CD14-positive monocyte (primary cell): ENCODE measurements around the gene GYPC. TPM values are rescaled to one million over a fixed set of nuclear protein-coding genes. Genes with fewer than 3 reads are reported as not detected.

Experiments used
- DNase-seq, 3 donors: peaks; one replicate each; pipeline ENCODE4 v3.0.0-alpha.2; 2011 to 2022
- H2AFZ ChIP-seq: 2 replicates; pipeline ENCODE4 v1.6.0; 2012; ENCODE audit warnings: mild to moderate bottlenecking, low read depth, low read length, inconsistent platforms; ENCODE audit not compliant: insufficient read depth, poor library complexity, severe bottlenecking
- H3K27ac ChIP-seq, 2 donors: 1 replicate in 1 of 2; 2 replicates in 1 of 2; pipeline ENCODE4 v1.5.1; 2012 to 2013; ENCODE audit warnings: low read length in 2 of 2, control low read depth in 1 of 2, inconsistent platforms in 1 of 2, low read depth in 1 of 2, mild to moderate bottlenecking in 1 of 2
- H3K27me3 ChIP-seq, 2 donors: one replicate each; pipeline versions ENCODE4 v1.6.0 to v1.6.1; 2011 to 2013; ENCODE audit warnings: low read length in 2 of 2; ENCODE audit not compliant: control insufficient read depth in 2 of 2, insufficient read depth in 2 of 2
- H3K36me3 ChIP-seq, 2 donors: replicated peaks in 1 of 2; 1 replicate in 1 of 2; 2 replicates in 1 of 2; pipeline versions ENCODE4 v1.5.1 to v1.6.1; 2012 to 2013; ENCODE audit warnings: low read length in 2 of 2, control low read depth in 1 of 2, inconsistent platforms in 1 of 2, mild to moderate bottlenecking in 1 of 2; ENCODE audit not compliant: insufficient read depth in 2 of 2, control insufficient read depth in 1 of 2
- H3K4me1 ChIP-seq, 2 donors: 1 replicate in 1 of 2; 2 replicates in 1 of 2; pipeline versions ENCODE4 v1.5.1 to v1.6.1; 2012 to 2013; ENCODE audit warnings: low read length in 2 of 2, control low read depth in 1 of 2, inconsistent platforms in 1 of 2, mild to moderate bottlenecking in 1 of 2, moderate library complexity in 1 of 2; ENCODE audit not compliant: insufficient read depth in 2 of 2, control insufficient read depth in 1 of 2
- H3K4me2 ChIP-seq: replicated peaks from 2 replicates; pipeline ENCODE3; 2012; ENCODE audit warnings: low read length, moderate library complexity, mild to moderate bottlenecking; ENCODE audit not compliant: poor library complexity, severe bottlenecking; ENCODE audit errors: extremely low read depth
- H3K4me3 ChIP-seq, 3 experiments: fragments of 200-600 bp in 1 of 3; sonication (generic) in 1 of 3; replicated peaks in 1 of 3; 1 replicate in 2 of 3; 2 replicates in 1 of 3; pipeline ENCODE4 v1.5.1; 2011 to 2013; ENCODE audit warnings: low read length in 3 of 3, mild to moderate bottlenecking in 3 of 3, control low read depth in 2 of 3, low read depth in 2 of 3, inconsistent platforms in 1 of 3, moderate library complexity in 1 of 3
- H3K79me2 ChIP-seq: 2 replicates; pipeline ENCODE4 v1.6.0; 2012; ENCODE audit warnings: mild to moderate bottlenecking, control low read depth, inconsistent platforms, low read length, moderate library complexity; ENCODE audit not compliant: insufficient read depth
- H3K9ac ChIP-seq: 2 replicates; pipeline ENCODE4 v1.6.0; 2017; ENCODE audit warnings: low read length, mild to moderate bottlenecking; ENCODE audit not compliant: insufficient read depth, poor library complexity, severe bottlenecking
- H3K9me3 ChIP-seq, 2 donors: replicated peaks in 1 of 2; 1 replicate in 1 of 2; 2 replicates in 1 of 2; pipeline versions ENCODE4 v1.5.1 to v1.6.1; 2012 to 2013; ENCODE audit warnings: low read length in 2 of 2, control low read depth in 1 of 2; ENCODE audit not compliant: control insufficient read depth in 1 of 2, insufficient read depth in 1 of 2
- H4K20me1 ChIP-seq: 2 replicates; pipeline ENCODE4 v1.6.0; 2012; ENCODE audit warnings: mild to moderate bottlenecking, low read length, control low read depth, moderate library complexity; ENCODE audit not compliant: insufficient read depth
- H3K27ac Mint-ChIP-seq, 7 donors: one replicate each; pipeline ENCODE4 v1.8.0; 2020; ENCODE audit warnings: mild to moderate bottlenecking in 7 of 7, mixed read lengths in 7 of 7, moderate library complexity in 6 of 7, inconsistent platforms in 2 of 7
- H3K27me3 Mint-ChIP-seq, 3 donors: one replicate each; pipeline ENCODE4 v1.8.0; 2021 to 2022; ENCODE audit warnings: low read depth in 3 of 3, mild to moderate bottlenecking in 3 of 3, mixed read lengths in 3 of 3, moderate library complexity in 3 of 3, inconsistent platforms in 1 of 3
- H3K36me3 Mint-ChIP-seq, 2 donors: one replicate each; pipeline ENCODE4 v1.8.0; 2020; ENCODE audit warnings: mixed read lengths in 2 of 2, inconsistent platforms in 1 of 2, mild to moderate bottlenecking in 1 of 2
- H3K4me1 Mint-ChIP-seq: one replicate; pipeline ENCODE4 v1.8.0; 2020; ENCODE audit warnings: mild to moderate bottlenecking, mixed read lengths
- H3K4me3 Mint-ChIP-seq, 2 donors: one replicate each; pipeline ENCODE4 v1.8.0; 2020; ENCODE audit warnings: mild to moderate bottlenecking in 2 of 2, mixed read lengths in 2 of 2, moderate library complexity in 1 of 2
- H3K9me3 Mint-ChIP-seq, 7 donors: one replicate each; pipeline ENCODE4 v1.8.0; 2020 to 2022; ENCODE audit warnings: mixed read lengths in 7 of 7, mild to moderate bottlenecking in 6 of 7, moderate library complexity in 6 of 7, inconsistent platforms in 2 of 7
- WGBS: methylation state at CpG from one replicate; pipeline ENCODE4 v1.1.5; 2013; ENCODE audit warnings: missing lambda C conversion rate; ENCODE audit not compliant: insufficient coverage; 5-methylcytosine and 5-hydroxymethylcytosine counted together
- intact Hi-C, 2 donors: fragments of 100-400 bp; cut with micrococcal nuclease; formaldehyde crosslinking; loops; one replicate each; pipeline versions ENCODE4 v1.15.0 to v1.15.1; 2023
- polyA plus RNA-seq, 3 donors: library from polyadenylated mRNA; depleted of rRNA in 1 of 3; unstranded in 2 of 3; stranded (reverse) in 1 of 3; fragments of 300-500 nt in 2 of 3; fragments of >200 nt in 1 of 3; fragmentation: Illumina TruSeq in 2 of 3; gene quantifications; 1 replicate in 2 of 3; 2 replicates in 1 of 3; pipeline ENCODE4 v1.2.3, GENCODE V29; 2012 to 2021
- TF ChIP-seq, protein P1 (sequence below): fragments of 200-600 bp; IDR thresholded peaks from one replicate; pipeline ENCODE4 v1.8.0; 2022; ENCODE audit warnings: antibody characterized with exemption, mild to moderate bottlenecking

GYPC gene
- polyA plus RNA-seq, 3 donors = 20.0 to 36.1 (median 21.7) TPM

DNA sequence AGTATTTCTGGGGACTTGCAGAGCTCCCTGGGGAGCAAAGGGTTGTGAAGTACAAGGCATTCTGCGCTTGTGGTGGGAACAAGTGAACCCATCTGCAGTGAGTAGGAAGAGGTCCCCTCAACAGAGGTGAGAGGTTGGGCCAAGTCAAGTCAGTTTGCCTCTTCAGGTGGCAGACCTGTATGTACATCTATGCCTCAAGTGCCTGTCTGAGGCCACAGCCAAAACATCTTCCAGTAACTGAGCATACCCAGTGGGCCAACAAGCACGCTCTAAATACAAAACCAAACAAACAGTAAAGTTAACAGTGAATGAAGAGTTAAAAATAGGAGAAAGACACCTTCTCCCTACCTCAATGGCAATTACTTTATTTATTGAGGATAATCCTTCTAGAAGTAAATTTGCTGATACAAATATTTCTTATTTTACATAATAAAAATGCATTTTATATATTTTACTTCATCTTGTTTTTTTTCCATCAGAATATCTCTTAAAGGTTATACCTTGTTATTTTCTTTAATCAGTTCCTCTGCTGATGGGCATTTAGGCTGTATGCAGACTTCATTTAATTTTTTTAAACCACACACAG is 2.5 kb downstream of the GYPC start:
- Mint-ChIP-seq H3K27me3 (peaks cover 2 to 4% (median 3%) of the 10 kb centered on the region in 3 donors), H3K4me1 (peaks cover 78% of the 10 kb centered on the region), H3K27ac (peak overlapping the region; percentile 91 to 99 (median 96)), H3K36me3 (peaks cover 8 to 13% of the 10 kb centered on the region in 2 donors), H3K4me3 (peak overlapping the region; percentile 94 to 95), H3K9me3 (no peaks in the 10 kb centered on the region)
- Histone ChIP-seq H3K4me3 (peak overlapping the region in 1 of 3 experiments; percentile 83), H3K36me3 (no peaks in the 10 kb centered on the region), H3K27ac (peak overlapping the region; percentile 83 to 91), H4K20me1 (peaks cover 6% of the 10 kb centered on the region), H3K4me2 (peak overlapping the region; percentile 84), H3K9ac (peak overlapping the region; percentile 96), H2AFZ (no peak overlapping the region), H3K9me3 (no peaks in the 10 kb centered on the region), H3K79me2 (peaks cover 80% of the 10 kb centered on the region), H3K27me3 (no peaks in the 10 kb centered on the region), H3K4me1 (peaks cover 79 to 85% of the 10 kb centered on the region in 2 donors)
- intact Hi-C loops = loop anchor here in 1 of 2 donors (10.0 kb wide), 1 partner anchor 406 kb away; no protein-coding TSS in a partner anchor
- no peak for DNase-seq
- WGBS = 40% methylated on average over 1 of the region's 2 CpGs
- TF ChIP-seq, protein P1, sequence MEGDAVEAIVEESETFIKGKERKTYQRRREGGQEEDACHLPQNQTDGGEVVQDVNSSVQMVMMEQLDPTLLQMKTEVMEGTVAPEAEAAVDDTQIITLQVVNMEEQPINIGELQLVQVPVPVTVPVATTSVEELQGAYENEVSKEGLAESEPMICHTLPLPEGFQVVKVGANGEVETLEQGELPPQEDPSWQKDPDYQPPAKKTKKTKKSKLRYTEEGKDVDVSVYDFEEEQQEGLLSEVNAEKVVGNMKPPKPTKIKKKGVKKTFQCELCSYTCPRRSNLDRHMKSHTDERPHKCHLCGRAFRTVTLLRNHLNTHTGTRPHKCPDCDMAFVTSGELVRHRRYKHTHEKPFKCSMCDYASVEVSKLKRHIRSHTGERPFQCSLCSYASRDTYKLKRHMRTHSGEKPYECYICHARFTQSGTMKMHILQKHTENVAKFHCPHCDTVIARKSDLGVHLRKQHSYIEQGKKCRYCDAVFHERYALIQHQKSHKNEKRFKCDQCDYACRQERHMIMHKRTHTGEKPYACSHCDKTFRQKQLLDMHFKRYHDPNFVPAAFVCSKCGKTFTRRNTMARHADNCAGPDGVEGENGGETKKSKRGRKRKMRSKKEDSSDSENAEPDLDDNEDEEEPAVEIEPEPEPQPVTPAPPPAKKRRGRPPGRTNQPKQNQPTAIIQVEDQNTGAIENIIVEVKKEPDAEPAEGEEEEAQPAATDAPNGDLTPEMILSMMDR = peak; percentile 29

DNA sequence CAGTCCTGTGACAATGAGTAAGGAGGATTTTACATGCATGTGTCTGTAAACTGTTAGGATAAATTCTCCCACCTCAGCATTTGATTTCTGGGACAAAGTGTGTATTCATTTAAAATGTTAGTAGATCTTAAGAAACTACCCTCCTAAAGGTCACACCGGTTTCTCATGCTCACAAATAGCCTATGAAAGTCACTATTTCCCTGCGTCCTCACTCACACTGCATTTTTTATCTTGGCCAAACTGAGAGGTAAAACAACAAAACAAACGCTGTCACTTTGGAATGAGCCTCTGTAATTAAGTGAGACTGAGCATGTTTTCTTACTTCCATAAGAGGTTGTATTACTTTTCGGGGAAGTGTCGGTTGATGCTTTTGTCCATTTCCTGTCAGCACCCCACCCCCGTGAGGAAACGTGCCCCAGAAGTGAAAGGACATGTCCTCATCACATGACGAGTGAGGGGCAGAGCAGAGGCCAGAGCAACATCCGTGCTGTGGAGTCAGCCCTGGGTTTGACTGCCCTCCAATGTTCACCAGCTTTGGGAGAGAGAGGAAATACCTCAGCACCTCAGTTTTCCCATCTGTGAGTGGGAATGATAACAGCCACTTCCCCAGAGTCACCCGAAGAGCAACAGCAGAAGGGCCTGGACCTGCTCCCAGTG is 3.1 kb downstream of the GYPC start:
- Histone ChIP-seq H3K4me1 (peaks cover 83 to 91% of the 10 kb centered on the region in 2 donors), H3K4me3 (peak overlapping the region in 1 of 3 experiments; percentile 83), H3K4me2 (peak overlapping the region; percentile 84), H4K20me1 (peaks cover 6% of the 10 kb centered on the region), H2AFZ (peak overlapping the region; percentile 47), H3K79me2 (peaks cover 87% of the 10 kb centered on the region), H3K27me3 (no peaks in the 10 kb centered on the region), H3K36me3 (no peaks in the 10 kb centered on the region), H3K9ac (peak overlapping the region; percentile 29), H3K9me3 (no peaks in the 10 kb centered on the region), H3K27ac (peak overlapping the region; percentile 83 to 91)
- intact Hi-C loops = loop anchor here in 1 of 2 donors (10.0 kb wide), 1 partner anchor 406 kb away; no protein-coding TSS in a partner anchor
- 0% methylated on average over 5 of the region's 10 CpGs for WGBS
- Mint-ChIP-seq H3K36me3 (peaks cover 12 to 17% of the 10 kb centered on the region in 2 donors), H3K27me3 (peaks cover 2 to 4% (median 3%) of the 10 kb centered on the region in 3 donors), H3K27ac (peak overlapping the region; percentile 91 to 99 (median 94)), H3K9me3 (no peaks in the 10 kb centered on the region), H3K4me1 (peaks cover 84% of the 10 kb centered on the region), H3K4me3 (peak overlapping the region; percentile 31 to 61)
- DNase-seq = peak; percentile 80 to 89 (median 86)
- TF ChIP-seq, protein P1 = no peak
